NCI-H526 (cell line): ENCODE data around the gene CELF4.

Experiments used
- DNase-seq, 2 experiments: peaks; one replicate each; lab custom pipeline; 2025; lab: John Stamatoyannopoulos, UW

CELF4 gene

DNA sequence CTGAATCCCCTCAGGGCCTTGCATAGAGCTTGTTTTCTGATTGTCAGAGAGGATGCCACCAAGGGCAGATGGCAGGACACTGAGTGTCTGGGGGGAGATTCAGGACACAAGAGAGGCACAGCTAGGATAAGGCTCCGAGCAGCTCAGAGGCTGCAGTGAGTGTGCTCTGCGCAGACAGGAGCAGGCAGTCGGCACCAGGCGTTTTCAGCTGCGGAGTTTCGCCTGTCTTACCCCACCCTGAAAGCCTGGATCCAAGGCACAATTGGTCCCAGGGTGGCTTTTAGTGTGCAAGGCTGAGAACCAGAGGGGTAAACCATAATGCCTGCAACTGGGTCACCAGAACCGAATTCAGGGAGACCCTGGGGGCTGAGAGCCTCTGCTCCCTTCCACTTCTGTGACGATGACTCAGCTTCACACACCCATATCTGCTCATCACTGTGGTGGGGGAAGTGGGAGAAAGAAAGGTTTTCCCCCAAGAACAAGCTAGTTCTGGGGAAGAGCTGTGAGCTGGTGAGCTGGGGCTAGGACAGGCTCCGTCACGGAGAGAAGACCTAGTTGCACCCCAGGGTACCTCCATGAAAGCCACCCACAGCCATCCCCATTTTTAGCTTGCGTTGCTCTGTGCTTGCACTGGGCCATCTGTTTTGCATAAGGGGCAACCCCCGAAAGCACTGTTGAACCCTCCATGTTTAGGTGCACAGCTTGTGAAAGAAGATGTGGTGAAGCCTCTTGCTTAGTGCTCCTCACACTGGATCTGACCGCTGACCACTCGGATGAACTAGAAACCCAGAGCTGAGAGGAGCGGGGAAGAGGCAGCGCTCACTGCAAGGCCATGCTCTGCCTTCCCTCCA is 173.7 kb downstream of the CELF4 start:
- DNase-seq: no peak

DNA sequence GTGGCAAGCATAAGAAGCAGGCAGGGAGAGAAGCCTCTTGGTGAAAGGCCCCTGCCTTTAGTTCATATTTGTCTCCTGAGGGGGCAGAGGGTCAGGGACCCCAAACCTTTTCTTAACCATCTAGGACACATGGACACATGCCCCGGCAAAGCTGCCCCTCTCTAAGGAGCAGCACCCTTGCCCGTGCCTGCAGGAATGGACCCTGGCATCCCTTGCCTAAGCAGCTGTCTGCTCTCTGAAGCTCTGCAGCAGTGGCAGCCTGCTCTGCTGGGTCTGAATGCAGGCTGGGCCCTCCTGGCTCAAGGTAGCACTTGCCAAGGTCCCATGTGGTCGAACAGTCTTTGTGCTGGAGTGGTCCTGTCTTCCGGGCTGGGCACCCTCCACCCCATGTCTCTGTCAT is 174.4 kb downstream of the CELF4 start:
- DNase-seq: no peak

DNA sequence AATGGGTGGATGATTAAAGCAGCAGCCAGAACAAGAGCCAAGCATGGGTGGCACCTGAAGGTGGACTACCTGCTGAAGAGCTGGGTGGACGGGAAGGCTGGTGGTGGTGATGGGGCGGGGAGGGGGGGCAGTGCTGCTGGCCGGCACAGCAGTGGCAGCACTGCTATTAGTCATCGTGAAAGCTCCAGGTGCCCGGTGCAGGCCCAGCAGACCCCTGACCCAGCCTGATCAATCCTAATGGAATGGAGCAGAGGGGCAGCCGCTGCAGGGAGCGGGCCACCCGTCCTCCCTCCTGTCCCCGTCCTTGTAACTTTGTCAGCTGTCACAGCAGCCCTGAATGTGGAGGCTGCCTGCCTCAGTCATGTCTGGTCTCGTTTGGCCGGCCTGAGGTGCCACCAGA is 174.9 kb downstream of the CELF4 start:
- no peak for DNase-seq

DNA sequence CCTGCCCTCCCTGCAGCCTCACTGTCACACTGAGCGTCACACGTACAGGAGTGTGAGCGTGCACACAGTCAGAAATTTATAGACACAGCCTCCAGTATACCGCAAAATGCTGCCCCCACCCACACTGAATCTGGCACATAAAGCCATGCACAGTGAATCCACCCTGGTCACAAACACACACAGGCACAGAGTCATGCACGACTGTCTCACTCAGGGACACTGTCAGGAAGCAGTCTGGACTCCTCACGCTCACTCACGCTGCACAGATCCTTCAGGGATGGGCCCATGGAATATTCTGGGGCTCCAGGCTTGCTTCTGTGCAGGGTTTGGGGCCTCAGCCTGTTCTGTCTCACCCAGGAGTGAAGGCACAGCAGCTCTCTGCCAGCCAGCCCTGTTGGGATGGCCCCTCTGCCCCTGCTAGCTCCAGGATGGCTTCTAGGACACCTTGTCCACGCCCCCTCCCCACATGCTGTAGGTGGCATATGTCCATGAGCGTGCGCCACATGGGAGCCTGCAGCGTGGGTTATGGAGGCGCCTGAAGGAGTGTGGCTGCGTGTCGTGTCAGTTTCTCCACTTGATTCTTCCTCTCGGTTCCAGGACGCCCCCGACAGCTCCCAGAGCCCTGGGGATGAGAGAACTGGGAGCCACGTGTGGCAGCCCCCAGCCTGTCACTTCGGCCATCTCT is 175.8 kb downstream of the CELF4 start:
- no peak for DNase-seq

DNA sequence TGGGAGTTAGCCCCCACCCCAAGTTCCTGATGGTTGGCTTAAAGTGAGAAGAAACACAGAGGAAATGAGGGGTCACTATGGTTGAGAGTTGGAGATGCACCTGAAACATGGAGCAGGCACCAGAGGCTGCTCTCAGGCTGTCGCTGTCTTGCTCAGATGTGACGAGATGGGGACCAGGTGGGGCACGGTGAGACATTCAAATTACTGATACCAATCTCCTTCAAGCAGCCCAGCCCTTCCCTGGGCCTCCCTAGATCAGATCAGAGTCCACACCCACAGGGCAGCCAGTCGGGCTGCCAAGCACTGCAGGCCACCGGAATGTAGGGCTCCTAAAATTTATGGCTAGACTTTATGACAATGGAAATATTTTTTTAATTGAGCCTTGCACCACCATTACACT is 176.6 kb downstream of the CELF4 start:
- no peak for DNase-seq

DNA sequence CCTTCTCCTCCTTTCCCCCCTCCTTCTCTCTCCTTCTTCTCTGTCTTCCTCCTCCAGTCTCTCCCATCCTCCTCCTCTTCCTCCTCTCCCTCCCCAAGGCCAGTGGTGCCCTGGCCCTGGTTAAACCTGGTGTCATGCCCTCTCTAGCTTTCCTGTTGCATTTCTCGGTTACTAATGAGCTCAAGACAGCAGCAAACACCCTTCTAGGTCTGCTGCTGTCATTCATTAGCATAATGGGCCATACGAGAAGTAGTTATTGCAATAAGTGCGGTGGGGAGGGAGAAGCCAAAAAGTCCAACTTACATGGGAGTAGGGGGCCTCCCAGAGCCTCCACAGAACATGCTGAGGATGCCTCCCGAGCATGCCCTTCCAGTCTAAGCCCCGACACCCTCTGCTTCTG is 177.2 kb downstream of the CELF4 start:
- no peak for DNase-seq

DNA sequence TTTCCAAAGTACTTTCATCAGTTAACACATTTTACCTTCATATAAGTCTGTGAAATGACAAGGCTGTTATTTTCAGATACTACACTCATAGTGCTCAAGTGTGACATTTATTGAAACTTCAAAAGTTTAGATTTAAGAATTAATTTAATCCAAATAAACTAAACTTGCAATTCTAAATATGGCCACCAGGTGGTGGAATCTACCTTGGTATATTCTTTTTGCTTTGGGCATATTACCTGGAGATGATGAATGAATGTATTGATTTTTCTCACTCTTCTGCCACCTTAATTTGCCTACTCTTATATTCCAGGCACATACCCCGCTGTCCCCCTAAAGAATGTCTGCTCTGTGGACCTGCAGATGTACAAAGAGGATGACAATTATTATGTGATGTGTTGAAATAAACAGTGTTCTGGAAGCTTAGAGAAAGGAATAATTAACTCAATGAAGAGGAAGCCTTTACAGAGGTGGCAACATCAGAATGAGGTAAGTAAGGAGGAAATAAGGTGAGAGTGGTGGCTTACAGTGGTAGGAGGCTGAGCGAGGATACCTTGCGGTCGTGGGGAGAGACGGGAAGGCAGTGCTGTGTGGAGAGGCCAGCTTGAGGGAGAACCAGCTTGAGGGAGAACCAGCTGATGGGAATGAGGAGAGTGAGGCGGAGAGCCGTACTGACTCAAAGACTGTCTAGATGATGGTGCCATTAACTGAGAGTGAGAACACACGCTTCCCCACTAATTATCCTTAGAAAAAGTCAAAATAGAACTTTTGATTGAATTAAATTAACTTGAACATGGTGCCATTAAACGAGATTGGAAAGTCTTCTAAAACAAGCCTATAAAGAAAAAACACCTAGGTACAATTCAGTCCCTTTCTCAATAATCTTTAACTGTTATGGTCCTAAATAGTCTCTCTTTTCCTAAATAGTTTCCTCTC is 179.5 kb downstream of the CELF4 start:
- peak in 1 of 2 experiments; percentile 62 for DNase-seq

DNA sequence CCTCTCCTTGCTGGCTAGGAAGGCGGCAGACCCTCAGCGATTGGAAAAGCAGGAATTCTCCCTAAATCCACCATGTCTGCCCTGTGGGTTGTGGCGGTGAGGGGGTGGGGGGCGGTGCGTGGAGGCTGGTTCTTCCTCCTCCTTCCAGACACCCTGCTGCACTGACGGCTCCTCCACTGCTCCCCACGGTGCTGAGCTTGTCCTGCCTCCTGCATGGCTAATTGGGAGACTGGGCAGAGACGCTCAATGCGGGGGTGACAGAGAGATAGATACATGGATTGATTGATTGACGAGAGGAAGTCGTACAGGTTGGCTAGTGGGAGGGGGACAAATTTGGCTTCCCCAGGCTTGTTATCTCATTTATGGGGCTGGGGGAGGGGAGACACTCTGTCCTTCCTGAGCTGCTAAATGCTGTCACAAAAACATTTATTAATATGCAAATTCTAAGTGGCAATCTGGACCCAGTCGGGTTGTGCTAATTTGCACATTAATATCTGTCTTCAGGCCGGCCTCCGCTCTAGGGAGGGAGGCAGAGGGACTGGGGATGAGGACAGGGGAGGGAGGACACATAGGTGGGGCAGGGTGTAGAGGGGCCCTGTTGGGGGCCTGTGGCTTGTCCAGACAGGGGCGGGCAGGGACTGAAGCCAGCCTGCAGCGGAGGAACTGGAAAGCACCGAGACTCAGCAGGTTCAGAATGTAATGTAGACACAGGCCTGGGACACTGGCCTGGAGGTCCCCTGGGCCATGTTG is 181.6 kb downstream of the CELF4 start:
- no peak for DNase-seq

DNA sequence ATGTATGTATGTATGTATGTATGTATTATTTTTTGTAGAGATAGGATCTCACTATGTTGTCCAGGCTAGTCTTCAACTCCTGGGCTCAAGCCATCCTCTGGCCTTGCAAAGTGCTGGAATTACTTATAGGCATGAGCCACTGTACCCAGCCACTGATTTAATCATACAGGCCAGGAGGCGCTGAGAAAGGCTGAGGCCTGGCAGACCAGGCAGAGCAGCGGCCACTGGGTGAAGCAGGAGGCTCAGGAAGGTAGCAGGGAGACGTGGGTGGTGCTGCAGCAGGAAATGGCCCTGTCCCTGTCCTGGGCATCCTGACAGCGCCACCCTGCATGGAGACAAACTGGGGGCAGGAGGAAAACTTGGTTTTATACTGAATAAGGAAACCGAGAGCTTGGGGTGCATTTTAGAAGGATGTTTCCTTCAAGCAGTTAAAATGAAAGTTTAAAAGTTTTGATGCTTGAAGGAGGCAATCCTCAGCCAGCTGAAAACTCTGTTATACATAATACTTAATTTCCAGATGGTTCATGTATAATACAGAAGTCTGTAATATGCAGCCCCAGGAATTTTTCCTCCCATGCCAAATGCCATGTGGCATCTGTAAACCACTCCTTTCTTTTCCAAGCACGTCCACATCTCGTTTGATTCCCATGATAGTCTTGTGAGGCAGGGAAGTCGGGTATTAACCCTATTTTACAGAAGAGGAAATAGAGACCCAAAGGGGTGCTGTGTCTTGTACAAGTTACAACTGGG is 182.4 kb downstream of the CELF4 start:
- DNase-seq: peak in 1 of 2 experiments; percentile 12

DNA sequence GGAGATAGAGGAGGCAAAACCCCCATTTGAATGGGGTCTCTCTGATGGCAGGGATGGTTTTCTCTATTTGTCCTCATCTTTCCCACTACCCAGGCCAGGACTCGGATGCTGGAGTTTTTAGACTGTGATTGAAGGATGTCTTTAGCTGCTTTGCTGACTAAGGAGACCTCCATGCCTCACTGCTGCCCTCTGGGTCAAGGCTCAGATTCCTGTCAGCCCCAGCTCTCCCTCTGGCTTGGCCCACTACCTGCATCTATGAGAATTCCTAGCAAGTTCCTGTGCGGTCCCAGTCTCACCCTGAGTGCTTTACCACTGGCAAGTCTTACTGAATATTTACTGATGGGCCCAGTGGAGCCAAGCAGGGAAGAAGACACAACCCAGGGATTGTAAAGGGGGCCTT is 184.0 kb downstream of the CELF4 start:
- no peak for DNase-seq

DNA sequence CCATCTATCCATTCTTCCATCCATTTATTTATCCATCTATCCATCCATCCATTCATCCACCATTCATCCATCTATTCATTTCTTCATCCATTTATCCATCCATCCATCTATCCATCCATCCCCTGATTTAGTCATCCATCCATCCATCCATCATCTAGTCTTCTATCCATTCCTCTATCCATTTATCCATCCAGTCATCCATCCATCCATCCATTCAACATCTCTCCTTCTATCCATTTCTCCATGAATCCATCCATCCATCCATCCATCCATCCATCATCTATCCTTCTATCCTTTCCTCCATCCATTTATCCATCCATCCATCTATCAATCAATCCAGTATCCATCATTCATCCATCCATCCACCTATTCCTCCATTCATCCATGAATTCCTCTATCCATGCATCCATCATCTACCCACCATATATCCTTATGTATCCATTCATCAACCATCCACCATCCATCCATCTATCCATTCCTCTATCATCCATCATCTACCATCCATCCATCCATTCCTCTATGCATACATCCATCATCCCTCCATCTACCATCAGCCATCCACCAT is 185.0 kb downstream of the CELF4 start:
- no peak for DNase-seq

DNA sequence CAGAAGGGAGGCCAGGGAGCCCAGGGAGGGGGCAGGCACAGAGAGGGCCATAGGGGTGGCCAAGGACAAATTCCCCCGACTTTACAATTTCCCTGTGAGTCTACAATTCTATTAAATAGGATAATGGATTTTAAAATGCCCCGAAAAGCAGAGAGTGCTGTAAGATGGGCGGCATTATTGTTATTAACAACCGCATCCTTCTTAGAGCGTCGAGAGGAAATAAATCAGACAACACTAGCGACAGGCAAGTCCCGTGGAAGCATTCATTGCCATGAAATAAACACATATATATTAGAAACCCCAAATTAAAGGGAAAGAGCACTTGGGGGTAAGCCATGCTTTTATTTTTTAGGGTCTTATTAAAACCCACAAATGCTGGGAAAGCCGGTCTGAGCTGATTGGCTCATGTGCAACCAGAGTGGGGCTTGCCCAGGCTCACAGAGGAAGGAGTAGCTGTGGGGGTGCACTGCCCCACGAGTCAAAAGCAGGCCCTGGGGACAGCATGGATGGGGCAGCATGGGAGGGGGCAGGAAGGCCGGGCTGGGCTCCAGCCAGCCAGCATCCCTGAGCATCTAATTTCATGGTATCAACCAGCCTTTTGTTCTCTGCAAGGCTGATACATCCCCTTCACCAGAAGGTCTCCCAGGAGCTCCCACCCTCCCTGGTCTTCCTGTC is 187.1 kb downstream of the CELF4 start:
- no peak for DNase-seq

DNA sequence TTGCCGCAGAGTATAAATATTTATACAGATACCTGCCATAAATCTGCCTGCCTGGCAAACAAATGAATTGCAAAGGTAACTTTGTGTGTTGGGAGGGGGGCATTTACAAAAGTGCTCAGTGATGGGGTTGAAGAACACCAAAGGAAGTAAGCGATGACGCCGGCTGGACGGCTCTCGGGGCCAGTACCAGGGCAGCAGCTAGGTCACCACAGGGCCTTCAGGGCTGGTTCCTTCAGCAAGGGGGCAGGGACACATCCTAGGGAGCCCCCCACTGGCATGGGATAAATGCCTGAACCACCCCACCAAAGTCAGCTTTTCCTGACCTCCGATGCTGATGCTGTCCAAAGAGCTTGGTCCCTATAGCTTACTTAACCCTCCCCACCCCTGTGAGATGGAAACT is 190.4 kb downstream of the CELF4 start:
- no peak for DNase-seq

DNA sequence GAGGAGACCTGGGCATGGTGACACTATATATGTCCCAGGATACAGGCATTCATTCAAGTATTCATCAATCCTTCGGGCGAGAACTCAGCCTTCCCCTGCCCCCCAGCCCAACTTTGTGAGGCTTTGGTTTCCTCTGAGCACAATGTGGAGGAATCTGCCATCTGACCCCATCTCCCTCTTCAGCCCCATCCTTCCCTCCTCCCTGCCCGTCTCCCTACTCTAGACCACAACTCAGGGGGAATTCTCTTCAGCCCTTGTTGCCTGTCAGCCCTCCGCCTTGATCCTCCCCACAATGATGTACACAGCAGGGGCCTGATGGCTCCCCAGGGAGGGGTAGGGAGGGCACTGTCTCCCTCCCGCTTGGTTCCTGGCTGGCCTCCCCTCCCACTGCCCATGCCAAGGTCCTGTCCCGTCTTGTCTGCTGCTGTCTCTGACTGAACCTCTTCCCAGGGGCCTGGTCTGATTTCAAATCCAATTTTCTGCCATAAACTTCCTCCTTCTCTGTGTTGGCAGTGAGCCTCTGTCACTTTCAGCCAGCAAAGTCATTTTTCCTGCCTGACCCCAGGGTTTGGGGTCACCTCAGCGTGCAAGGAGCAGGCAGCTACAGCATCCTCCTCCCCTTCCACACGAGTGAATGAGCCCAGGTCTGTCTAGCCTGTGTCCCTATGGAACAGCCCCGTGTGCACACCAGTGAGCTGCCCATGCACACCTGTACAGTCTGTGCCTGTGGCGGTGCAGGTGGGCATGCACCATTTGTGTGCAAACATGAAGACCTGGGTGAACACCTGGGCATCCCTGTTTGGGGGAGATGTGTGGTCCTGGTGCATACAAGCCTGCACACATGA is 197.3 kb downstream of the CELF4 start:
- peak; percentile 11 to 47 for DNase-seq

DNA sequence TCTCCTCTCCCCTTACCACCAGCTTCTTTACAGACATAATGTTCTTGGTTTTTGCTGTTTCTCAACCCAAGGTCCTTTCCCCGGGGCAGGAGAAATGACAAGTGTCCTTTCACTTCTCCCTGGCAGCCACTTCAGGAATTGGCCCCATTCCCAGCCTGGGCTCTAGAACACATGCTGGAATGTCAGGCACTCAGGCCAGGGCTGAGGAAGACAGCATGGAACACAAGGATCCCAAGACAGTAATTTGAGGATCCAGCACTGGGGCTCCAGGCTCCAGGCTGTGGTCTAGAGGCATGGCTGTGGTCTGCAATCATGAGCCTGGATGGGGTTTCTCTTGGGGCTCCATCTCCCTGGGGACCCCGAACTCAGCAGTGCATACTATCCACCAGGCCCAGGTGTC is 201.4 kb downstream of the CELF4 start:
- no peak for DNase-seq

DNA sequence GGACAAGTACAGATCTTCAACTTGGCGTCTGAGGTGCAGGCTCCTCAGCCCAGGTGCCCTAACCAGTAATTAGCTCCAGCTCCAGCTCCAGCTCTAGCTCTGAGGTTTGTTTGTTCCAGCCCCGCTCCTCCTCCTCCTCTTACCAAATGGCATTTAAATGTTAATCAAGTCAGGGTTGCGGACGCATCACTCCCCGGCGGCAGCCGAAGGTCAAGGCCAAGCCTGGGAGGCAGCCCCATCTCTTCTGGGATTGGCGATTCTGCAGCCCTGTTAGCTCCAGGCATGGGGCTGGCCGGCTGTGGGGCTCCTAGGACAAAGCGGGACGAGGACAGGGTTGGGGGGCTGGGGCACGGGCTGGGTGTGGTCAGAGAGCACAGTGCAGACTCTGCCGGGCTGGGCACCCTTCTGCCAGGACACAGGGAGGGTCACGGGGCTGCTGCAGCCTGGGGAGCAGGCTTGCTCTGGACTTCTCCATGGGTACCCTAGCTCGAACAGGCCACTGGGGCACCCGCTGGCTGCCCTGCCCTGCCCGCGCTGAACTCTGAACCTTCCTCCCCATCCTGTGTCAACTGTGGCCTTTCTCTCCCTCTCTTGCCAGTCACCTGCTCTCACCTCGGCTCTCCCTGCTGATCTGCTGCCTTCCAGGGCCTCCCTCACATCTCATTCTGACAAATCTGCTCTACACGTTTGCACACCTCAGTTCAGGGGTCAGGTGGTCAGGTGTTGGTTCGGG is 203.3 kb downstream of the CELF4 start:
- peak; percentile 44 to 78 for DNase-seq

DNA sequence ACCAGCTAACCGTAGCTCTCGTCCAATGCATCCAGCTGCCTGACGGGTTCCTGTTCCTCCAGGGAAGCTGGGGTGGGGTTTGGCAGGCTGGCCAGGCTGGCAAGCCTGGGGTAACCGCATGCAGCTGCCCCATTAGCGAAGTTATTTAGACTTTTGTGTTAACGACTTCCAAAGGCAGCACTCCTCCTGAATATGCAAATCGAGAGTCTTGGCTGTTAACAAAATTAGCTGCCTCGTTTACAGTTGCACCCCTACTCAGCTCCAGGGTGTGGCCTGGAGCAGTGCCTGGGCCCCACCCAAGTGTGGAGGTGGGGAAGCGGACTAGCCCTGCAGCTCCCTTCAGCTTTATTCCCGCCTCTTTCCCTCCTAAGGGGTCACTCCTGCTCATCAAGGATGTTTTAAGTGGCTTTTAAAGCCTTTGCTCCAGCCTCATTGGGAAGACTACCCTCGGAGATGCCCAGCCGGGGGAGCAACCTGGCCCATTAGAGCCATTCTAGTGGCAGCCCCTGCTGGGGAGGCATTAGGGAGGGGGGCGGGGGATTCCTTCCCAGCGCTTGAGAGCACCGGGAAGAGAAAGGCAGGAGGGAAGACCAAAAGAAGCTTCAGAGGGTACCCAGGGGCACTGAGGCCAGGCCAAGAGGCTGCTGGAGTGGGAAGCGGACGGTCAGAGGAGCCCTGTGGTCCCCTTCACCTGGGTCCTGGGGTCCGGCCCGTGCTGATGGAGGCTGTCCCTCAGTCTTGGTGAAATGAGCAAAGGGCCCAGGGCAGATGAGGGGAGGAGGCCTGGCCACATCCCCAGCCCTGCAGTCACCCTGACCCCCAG is 204.1 kb downstream of the CELF4 start:
- peak; percentile 91 for DNase-seq
